ENCODE measurements around the gene SFI1.
"Not testable (repeated sequence)": the region's sequence is repeated elsewhere in the genome, so short reads cannot be mapped to it uniquely, and the experiment has no call there.

SFI1 gene

GRCh38 chr22:31537019-31537535 is 40.7 kb downstream of the SFI1 start:
- H3K4me3 ChIP-seq (ENCODE audit: low read length), result no peak overlapping the region
- DNase-seq (ENCODE audit: low read depth, low spot score), result no peak

- H3K4me3 ChIP-seq (ENCODE audit: low read length), result no peak overlapping the region
- DNase-seq (ENCODE audit: low read depth, low spot score), result no peak
These were observed 42.5 kb downstream of the SFI1 start for GRCh38 chr22:31538815-31539214.

GRCh38 chr22:31540166-31540565 is 43.8 kb downstream of the SFI1 start:
- H3K4me3 ChIP-seq (ENCODE audit: low read length); DNase-seq (ENCODE audit: low read depth, low spot score): not testable (repeated sequence)

- no peak overlapping the region for H3K4me3 ChIP-seq (ENCODE audit: low read length)
- no peak for DNase-seq (ENCODE audit: low read depth, low spot score)
These were observed 44.6 kb downstream of the SFI1 start for GRCh38 chr22:31540966-31541365.

GRCh38 chr22:31544481-31545480 is 48.4 kb downstream of the SFI1 start:
- no peak for DNase-seq (ENCODE audit: low read depth, low spot score)
- no peak overlapping the region for H3K4me3 ChIP-seq (ENCODE audit: low read length)

GRCh38 chr22:31550871-31551370 is 54.6 kb downstream of the SFI1 start:
- DNase-seq (ENCODE audit: low read depth, low spot score), result no peak
- H3K4me3 ChIP-seq (ENCODE audit: low read length), result no peak overlapping the region

- DNase-seq (ENCODE audit: low read depth, low spot score), result peak; percentile 29
- H3K4me3 ChIP-seq (ENCODE audit: low read length), result no peak overlapping the region
These were observed 60.4 kb downstream of the SFI1 start for GRCh38 chr22:31556627-31557203.

- not testable (repeated sequence) for DNase-seq (ENCODE audit: low read depth, low spot score); H3K4me3 ChIP-seq (ENCODE audit: low read length)
These were observed 62.2 kb downstream of the SFI1 start for GRCh38 chr22:31558546-31558945.

- no peak overlapping the region for H3K4me3 ChIP-seq (ENCODE audit: low read length)
- DNase-seq (ENCODE audit: low read depth, low spot score), result peak; percentile 15
These were observed 65.0 kb downstream of the SFI1 start for GRCh38 chr22:31561238-31561887.

GRCh38 chr22:31561970-31562369 is 65.6 kb downstream of the SFI1 start:
- DNase-seq (ENCODE audit: low read depth, low spot score), result no peak
- H3K4me3 ChIP-seq (ENCODE audit: low read length), result no peak overlapping the region

- no peak overlapping the region for H3K4me3 ChIP-seq (ENCODE audit: low read length)
- DNase-seq (ENCODE audit: low read depth, low spot score), result no peak
These were observed 70.1 kb downstream of the SFI1 start for GRCh38 chr22:31566484-31566883.

- no peak overlapping the region for H3K4me3 ChIP-seq (ENCODE audit: low read length)
- DNase-seq (ENCODE audit: low read depth, low spot score), result no peak
These were observed 70.9 kb downstream of the SFI1 start for GRCh38 chr22:31567196-31567595.

GRCh38 chr22:31567702-31568101 is 71.4 kb downstream of the SFI1 start:
- DNase-seq (ENCODE audit: low read depth, low spot score), result no peak
- no peak overlapping the region for H3K4me3 ChIP-seq (ENCODE audit: low read length)

- DNase-seq (ENCODE audit: low read depth, low spot score), result no peak
- H3K4me3 ChIP-seq (ENCODE audit: low read length), result no peak overlapping the region
These were observed 72.8 kb downstream of the SFI1 start for GRCh38 chr22:31569126-31569525.

GRCh38 chr22:31572939-31573338 is 76.6 kb downstream of the SFI1 start:
- DNase-seq (ENCODE audit: low read depth, low spot score), result no peak
- no peak overlapping the region for H3K4me3 ChIP-seq (ENCODE audit: low read length)

- DNase-seq (ENCODE audit: low read depth, low spot score), result no peak
- H3K4me3 ChIP-seq (ENCODE audit: low read length), result no peak overlapping the region
These were observed 77.8 kb downstream of the SFI1 start for GRCh38 chr22:31574055-31574670.

GRCh38 chr22:31575190-31575589 is 78.9 kb downstream of the SFI1 start:
- H3K4me3 ChIP-seq (ENCODE audit: low read length), result no peak overlapping the region
- DNase-seq (ENCODE audit: low read depth, low spot score), result no peak

GRCh38 chr22:31577711-31578110 is 81.4 kb downstream of the SFI1 start:
- DNase-seq (ENCODE audit: low read depth, low spot score), result no peak
- no peak overlapping the region for H3K4me3 ChIP-seq (ENCODE audit: low read length)

- DNase-seq (ENCODE audit: low read depth, low spot score), result no peak
- no peak overlapping the region for H3K4me3 ChIP-seq (ENCODE audit: low read length)
These were observed 81.8 kb downstream of the SFI1 start for GRCh38 chr22:31578171-31578570.

All from Jurkat, Clone E6-1 (cell line).